ENCODE results near the gene NDUFB8.

NDUFB8 gene

DNA sequence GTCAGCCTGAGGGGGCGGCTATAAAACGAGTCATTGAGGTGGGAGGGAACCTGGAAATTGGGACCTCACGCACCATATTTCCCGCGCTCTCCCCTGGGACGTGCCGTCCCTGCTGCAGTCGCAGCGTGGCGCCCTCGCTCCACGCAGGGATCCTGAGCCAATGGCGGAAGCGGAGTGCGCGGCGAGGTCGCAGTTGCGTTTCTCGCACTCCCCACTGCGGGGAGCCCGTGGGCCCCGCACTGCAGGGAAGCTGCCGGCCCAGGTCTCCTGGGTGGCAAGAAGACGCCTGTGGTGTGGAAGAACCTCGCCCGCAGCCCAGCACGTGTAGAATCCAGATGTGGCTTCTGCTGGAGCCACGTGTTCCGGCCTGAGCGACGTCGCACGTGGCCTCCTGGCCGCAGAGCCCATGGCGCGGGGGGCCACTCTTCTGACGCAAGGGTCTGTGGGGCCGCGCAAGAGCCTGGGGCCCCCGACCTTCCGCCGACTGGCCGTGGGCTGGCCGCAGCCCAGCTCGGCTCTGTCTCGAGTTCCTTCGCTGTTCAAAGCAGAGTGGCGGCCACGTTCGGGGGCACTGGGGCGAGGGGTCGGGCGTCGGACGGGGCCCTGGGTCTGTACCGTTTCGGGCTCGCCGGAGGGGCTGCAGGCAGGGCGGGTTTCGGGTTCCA is 32.5 kb upstream of the NDUFB8 start:
- peak; percentile 78 for TF ChIP-seq CTCF (conservative IDR thresholded peaks at IDR 0.05; ENCODE audit: low read depth, low read length)
- DNase-seq (ENCODE audit: low read depth): peak; percentile 71
- H3K4me3 ChIP-seq (ENCODE audit: low read depth, low read length): no peak overlapping the region

DNA sequence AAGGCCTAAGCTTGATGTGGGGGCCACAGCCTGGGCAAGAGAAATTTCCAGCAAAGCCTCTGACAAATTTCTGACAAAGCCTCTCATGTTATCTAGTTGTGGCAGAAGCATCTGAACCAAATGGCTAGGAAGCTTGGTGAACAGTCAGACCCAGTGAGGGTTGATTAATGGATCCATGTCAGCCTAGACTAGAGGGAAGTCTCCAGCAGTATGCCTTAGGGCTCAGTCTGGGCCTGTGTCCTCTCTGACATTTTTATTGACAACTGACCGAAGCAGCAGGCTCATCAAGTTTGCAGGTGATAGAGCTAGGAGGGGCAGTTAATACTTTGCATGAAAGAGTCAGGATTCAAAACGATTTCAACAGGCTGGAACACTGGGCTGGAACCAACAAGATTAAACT is 31.3 kb upstream of the NDUFB8 start:
- no peak overlapping the region for H3K4me3 ChIP-seq (ENCODE audit: low read depth, low read length)
- DNase-seq (ENCODE audit: low read depth): no peak
- no peak for TF ChIP-seq CTCF (conservative IDR thresholded peaks at IDR 0.05; ENCODE audit: low read depth, low read length)

- no peak for DNase-seq (ENCODE audit: low read depth)
- H3K4me3 ChIP-seq (ENCODE audit: low read depth, low read length): no peak overlapping the region
- no peak for TF ChIP-seq CTCF (conservative IDR thresholded peaks at IDR 0.05; ENCODE audit: low read depth, low read length)
These were observed 30.6 kb upstream of the NDUFB8 start for GRCh38 chr10:100560248-100560647.

GRCh38 chr10:100554902-100555301 is 25.2 kb upstream of the NDUFB8 start:
- H3K4me3 ChIP-seq (ENCODE audit: low read depth, low read length): no peak overlapping the region
- no peak for TF ChIP-seq CTCF (conservative IDR thresholded peaks at IDR 0.05; ENCODE audit: low read depth, low read length)
- no peak for DNase-seq (ENCODE audit: low read depth)

DNA sequence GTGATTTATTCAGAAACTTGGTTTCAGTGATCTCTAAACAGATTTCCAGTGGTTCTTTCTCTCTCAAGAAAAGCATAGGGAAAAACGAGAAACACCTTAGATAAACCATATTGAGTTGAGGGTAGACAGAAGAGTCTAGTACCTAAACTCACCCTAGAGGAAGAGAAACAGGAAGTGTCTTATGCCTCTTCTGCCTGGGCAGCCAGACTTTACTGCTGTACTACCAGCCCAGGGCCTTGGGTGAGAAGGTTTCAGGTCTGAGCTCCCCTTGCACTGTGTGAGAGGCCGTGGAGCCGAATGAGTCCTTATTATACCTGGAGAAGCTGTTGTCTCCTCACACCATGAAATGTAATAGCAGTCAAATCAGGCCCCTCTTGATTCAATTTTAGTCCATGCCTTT is 24.3 kb upstream of the NDUFB8 start:
- no peak overlapping the region for H3K4me3 ChIP-seq (ENCODE audit: low read depth, low read length)
- no peak for TF ChIP-seq CTCF (conservative IDR thresholded peaks at IDR 0.05; ENCODE audit: low read depth, low read length)
- no peak for DNase-seq (ENCODE audit: low read depth)

- DNase-seq (ENCODE audit: low read depth): no peak
- TF ChIP-seq CTCF (conservative IDR thresholded peaks at IDR 0.05; ENCODE audit: low read depth, low read length): no peak
- no peak overlapping the region for H3K4me3 ChIP-seq (ENCODE audit: low read depth, low read length)
These were observed 22.1 kb upstream of the NDUFB8 start for GRCh38 chr10:100551738-100552137.

DNA sequence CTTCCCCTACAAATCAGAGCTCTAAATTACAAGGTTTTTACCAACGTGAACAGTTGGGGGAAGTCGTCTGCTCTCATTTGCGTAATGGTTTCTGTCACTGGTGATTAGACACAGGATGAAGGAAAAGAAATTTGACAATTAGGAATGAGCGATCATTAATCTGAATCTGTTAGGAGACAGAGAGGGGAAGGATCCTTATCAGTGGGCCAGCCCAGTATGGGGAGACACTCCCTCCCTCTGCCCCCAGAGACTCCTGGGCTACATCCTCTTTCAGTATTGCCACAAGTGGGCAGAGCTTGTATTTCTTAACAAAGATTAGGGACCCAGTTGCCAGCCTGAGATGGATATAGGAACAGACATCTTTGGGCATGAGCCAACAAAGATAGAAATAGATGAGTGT is 21.5 kb upstream of the NDUFB8 start:
- no peak for DNase-seq (ENCODE audit: low read depth)
- TF ChIP-seq CTCF (conservative IDR thresholded peaks at IDR 0.05; ENCODE audit: low read depth, low read length): no peak
- no peak overlapping the region for H3K4me3 ChIP-seq (ENCODE audit: low read depth, low read length)

All from choroid plexus epithelial cell (primary cell).